A375 (cell line): Measurements from ENCODE around the gene ZNF174. TPM values are rescaled to one million over a fixed set of nuclear protein-coding genes. Genes with fewer than 3 reads are reported as not detected.

Experiments used
- total RNA-seq: library from RNA; depleted of rRNA; stranded (reverse); fragments of >200 nt; shearing (Covaris generic); gene quantifications from 2 replicates; pipeline ENCODE4 v1.2.3, GENCODE V29; 2014; rRNA removed

The ZNF174 gene
- total RNA-seq = 14.0 and 14.5 TPM in 2 replicates

GRCh38 chr16:3400779-3401688, at the start of gene ZNF174, which contains the start of gene ZSCAN32:
Gene ZNF174, plus strand, starts transcription at chr16:3401215. Its CDS starts 790 bp downstream, at chr16:3402005.
Gene ZSCAN32, minus strand, starts transcription at chr16:3401004. Its CDS starts 3,447 bp downstream, at chr16:3397557.

GRCh38 chr16:3355589-3355988, 45.4 kb upstream of the ZNF174 start, which contains the start of gene OR2C1:
Gene OR2C1, plus strand, starts transcription at chr16:3355889. Its CDS starts 52 bp downstream, at chr16:3355941.

GRCh38 chr16:3443108-3444031, 42.4 kb downstream of the ZNF174 start, which contains the start of the genes NAA60 and ZNF597:
Gene NAA60, plus strand, starts transcription at chr16:3443680. Its CDS starts 32,548 bp downstream, at chr16:3476228.
Gene ZNF597, minus strand, starts transcription at chr16:3443504. Its CDS starts 351 bp downstream, at chr16:3443153.

Other genes starting within 250 kb of the ZNF174 start
- gene OR1F1, start 213.0 kb upstream of the ZNF174 start, total RNA-seq = not detected in 2 replicates
- gene ZNF200, start 166.1 kb upstream of the ZNF174 start, total RNA-seq = 14.2 and 15.4 TPM in 2 replicates
- 0.38 TPM in 1 of 2 replicates, not detected in the other for gene MEFV, start 144.6 kb upstream of the ZNF174 start, total RNA-seq
- gene ZNF263, start 117.7 kb upstream of the ZNF174 start, total RNA-seq = 88.5 and 92.5 TPM in 2 replicates
- 5.0 and 6.7 TPM in 2 replicates for gene TIGD7, start 95.8 kb upstream of the ZNF174 start, total RNA-seq
- 16.6 and 21.6 TPM in 2 replicates for gene ZNF75A, start 95.7 kb upstream of the ZNF174 start, total RNA-seq
- gene OR2C1, start 45.3 kb upstream of the ZNF174 start, total RNA-seq = not detected in 2 replicates
- gene ZSCAN32, start 211 bp upstream of the ZNF174 start, total RNA-seq = 11.1 and 12.6 TPM in 2 replicates
- gene ZNF597, start 42.3 kb downstream of the ZNF174 start, total RNA-seq = 0.91 and 1.4 TPM in 2 replicates
- 9.6 and 15.4 TPM in 2 replicates for gene NAA60, start 42.5 kb downstream of the ZNF174 start, total RNA-seq
- gene C16orf90, start 94.3 kb downstream of the ZNF174 start, total RNA-seq = not detected in 2 replicates
- 14.4 and 14.9 TPM in 2 replicates for gene CLUAP1, start 99.8 kb downstream of the ZNF174 start, total RNA-seq
- gene NLRC3, start 176.2 kb downstream of the ZNF174 start, total RNA-seq = 0.08 TPM in 1 of 2 replicates, not detected in the other
- gene SLX4, start 210.4 kb downstream of the ZNF174 start, total RNA-seq = 5.1 and 7.0 TPM in 2 replicates